B cell (primary cell): Measurements from ENCODE around the gene CMTM5. TPM values are rescaled to one million over a fixed set of nuclear protein-coding genes. Genes with fewer than 3 reads are reported as not detected.

Experiments
- ATAC-seq: fragments of 200-7000 bp; cut with Tn5 transposase; one replicate; pipeline ENCODE4 v1.10.0; 2021; ENCODE audit warnings: low read depth, mild to moderate bottlenecking, moderate number of reproducible peaks, moderate library complexity
- CTCF ChIA-PET: fragments of 350-600 bp; sonication (Branson Sonifier 250); formaldehyde crosslinking; loops from one replicate; lab custom pipeline; 2021; ENCODE audit warnings: antibody characterized with exemption, inconsistent platforms; lab: Charles Lee
- POLR2A ChIA-PET: fragments of 350-600 bp; sonication (Branson Sonifier 250); formaldehyde crosslinking; loops from one replicate; lab custom pipeline; 2021; ENCODE audit warnings: antibody characterized with exemption; lab: Charles Lee
- DNase-seq: peaks from one replicate; pipeline ENCODE4 v3.0.0; 2013
- H2AFZ ChIP-seq: 2 replicates; pipeline ENCODE4 v1.6.1; 2012; ENCODE audit warnings: mild to moderate bottlenecking, low read depth, low read length; ENCODE audit not compliant: insufficient read depth, poor library complexity, severe bottlenecking
- H3K27ac ChIP-seq, 2 donors: 1 replicate in 1 of 2; 2 replicates in 1 of 2; pipeline ENCODE4 v1.5.1; 2012 to 2013; ENCODE audit warnings: low read length in 2 of 2, mild to moderate bottlenecking in 2 of 2, moderate library complexity in 1 of 2
- H3K27me3 ChIP-seq, 4 experiments: fragments of 200-600 bp in 1 of 4; sonication (generic) in 1 of 4; replicated peaks in 1 of 4; 1 replicate in 2 of 4; 2 replicates in 2 of 4; pipeline versions ENCODE4 v1.6.1 to v1.7.0; 2013 to 2016; ENCODE audit warnings: low read length in 3 of 4, mild to moderate bottlenecking in 2 of 4, mixed read lengths in 1 of 4, moderate library complexity in 1 of 4; ENCODE audit not compliant: insufficient read depth in 4 of 4, control insufficient read depth in 3 of 4; ENCODE audit errors: control extremely low read depth in 1 of 4
- H3K36me3 ChIP-seq, 2 experiments: replicated peaks in 1 of 2; 1 replicate in 1 of 2; 2 replicates in 1 of 2; pipeline versions ENCODE4 v1.6.1 to v1.7.1; 2013; ENCODE audit warnings: low read length in 1 of 2; ENCODE audit not compliant: insufficient read depth in 2 of 2, control insufficient read depth in 1 of 2; ENCODE audit errors: control extremely low read depth in 1 of 2, extremely low read depth in 1 of 2
- H3K4me1 ChIP-seq, 2 donors: fragments of 200-600 bp in 1 of 2; sonication (generic) in 1 of 2; 1 replicate in 1 of 2; 2 replicates in 1 of 2; pipeline versions ENCODE4 v1.5.1 to v1.6.1; 2013 to 2017; ENCODE audit warnings: low read length in 2 of 2; ENCODE audit not compliant: control insufficient read depth in 2 of 2, insufficient read depth in 2 of 2
- H3K4me2 ChIP-seq: replicated peaks from 2 replicates; pipeline ENCODE3; 2012; ENCODE audit warnings: mild to moderate bottlenecking, low read depth, low read length; ENCODE audit not compliant: poor library complexity, severe bottlenecking
- H3K4me3 ChIP-seq, 5 experiments: fragments of 200-600 bp in 1 of 5; sonication (generic) in 1 of 5; 1 replicate in 3 of 5; 2 replicates in 2 of 5; pipeline versions ENCODE4 v1.5.1 to v1.7.0; 2011 to 2016; ENCODE audit warnings: low read length in 4 of 5, mild to moderate bottlenecking in 4 of 5, low read depth in 2 of 5, control low read depth in 1 of 5, moderate library complexity in 1 of 5; ENCODE audit not compliant: insufficient read depth in 1 of 5; ENCODE audit errors: control extremely low read depth in 1 of 5, extremely low read depth in 1 of 5
- H3K79me2 ChIP-seq: fragments of 200-600 bp; sonication (generic); one replicate; pipeline ENCODE4 v1.6.0; 2016; ENCODE audit warnings: low read length; ENCODE audit not compliant: control insufficient read depth, insufficient read depth
- H3K9ac ChIP-seq: fragments of 200-600 bp; sonication (generic); 2 replicates; pipeline ENCODE4 v1.6.1; 2017; ENCODE audit warnings: mild to moderate bottlenecking, low read length, moderate library complexity
- H3K9me3 ChIP-seq, 3 donors: one replicate each; pipeline versions ENCODE4 v1.6.1 to v1.7.1; 2013; ENCODE audit warnings: low read length in 2 of 3; ENCODE audit not compliant: control insufficient read depth in 2 of 3, insufficient read depth in 1 of 3; ENCODE audit errors: control extremely low read depth in 1 of 3
- H4K20me1 ChIP-seq: 2 replicates; pipeline ENCODE4 v1.6.0; 2012; ENCODE audit warnings: mild to moderate bottlenecking, low read length; ENCODE audit not compliant: insufficient read depth, control insufficient read depth, poor library complexity, severe bottlenecking
- H3K27ac Mint-ChIP-seq: one replicate; pipeline ENCODE4 v1.8.0; 2021; ENCODE audit warnings: mixed read lengths
- H3K27me3 Mint-ChIP-seq: one replicate; pipeline ENCODE4 v1.8.0; 2021; ENCODE audit warnings: mixed read lengths
- H3K4me1 Mint-ChIP-seq: one replicate; pipeline ENCODE4 v1.8.0; 2021; ENCODE audit warnings: mixed read lengths
- H3K4me3 Mint-ChIP-seq: one replicate; pipeline ENCODE4 v1.8.0; 2021; ENCODE audit warnings: mixed read lengths
- H3K9me3 Mint-ChIP-seq: one replicate; pipeline ENCODE4 v1.8.0; 2022; ENCODE audit warnings: mixed read lengths; ENCODE audit not compliant: insufficient read depth
- EZH2 ChIP-seq: IDR thresholded peaks from 2 replicates; pipeline ENCODE4 v1.6.1; 2012; ENCODE audit warnings: borderline replicate concordance, low read depth, mild to moderate bottlenecking, moderate library complexity, low read length; ENCODE audit not compliant: insufficient read depth, poor library complexity, severe bottlenecking
- WGBS: methylation state at CpG from one replicate; pipeline ENCODE4 v1.1.5; 2013; ENCODE audit warnings: missing lambda C conversion rate; ENCODE audit not compliant: insufficient coverage; 5-methylcytosine and 5-hydroxymethylcytosine counted together
- intact Hi-C: fragments of 100-400 bp; cut with micrococcal nuclease; formaldehyde crosslinking; loops from one replicate; pipeline ENCODE4 v1.10.0; 2022
- polyA plus RNA-seq: library from polyadenylated mRNA; depleted of rRNA; stranded (reverse); fragments of >200 nt; gene quantifications from 2 replicates; pipeline ENCODE4 v1.2.3, GENCODE V29; 2012
- total RNA-seq, 2 donors: library from RNA; stranded (reverse); fragments of 120-200 nt in 1 of 2; gene quantifications; 1 replicate in 1 of 2; 2 replicates in 1 of 2; pipeline versions ENCODE4 v1.2.3 to v1.2.4, GENCODE V29; 2013 to 2022
- TF ChIP-seq, protein P1 (sequence below): fragments of 200-600 bp; IDR thresholded peaks from one replicate; pipeline ENCODE4 v1.8.0; 2022; ENCODE audit warnings: antibody characterized with exemption, mild to moderate bottlenecking

CMTM5 gene
- total and polyA plus RNA-seq, 2 donors (not counting 1 experiment from before 2014, with no cell fraction given): 0.18 TPM; not detected in 1

DNA sequence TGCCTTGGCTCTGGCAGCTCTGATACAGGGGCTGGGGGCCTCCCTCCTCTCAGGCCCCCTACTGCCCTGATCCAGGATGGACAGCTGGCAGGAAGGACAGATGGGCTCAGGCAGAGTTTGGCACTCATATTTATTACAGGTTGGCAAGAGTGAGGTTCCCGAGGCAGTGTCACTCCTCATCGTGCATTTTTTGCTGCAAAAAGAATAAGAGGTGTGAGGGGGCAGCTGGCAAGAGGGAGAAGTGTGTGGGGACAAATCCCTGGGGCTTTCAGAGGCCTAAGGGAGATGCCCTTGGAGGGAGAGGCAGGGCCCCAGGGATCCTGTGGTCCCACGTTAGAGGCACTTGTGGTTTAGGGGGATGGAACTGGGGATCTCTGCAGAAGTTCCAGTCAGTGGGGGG, 5.0 kb downstream of the CMTM5 start:
- Histone ChIP-seq H3K79me2 (no peaks in the 10 kb centered on the region), H4K20me1 (no peaks in the 10 kb centered on the region), H3K27ac (no peak overlapping the region), H2AFZ (no peak overlapping the region), H3K36me3 (no peaks in the 10 kb centered on the region), H3K27me3 (peaks cover 0 to 16% (median 0%) of the 10 kb centered on the region in 4 experiments), H3K4me3 (no peak overlapping the region), H3K9me3 (no peaks in the 10 kb centered on the region), H3K9ac (no peak overlapping the region), H3K4me2 (no peak overlapping the region), H3K4me1 (no peaks in the 10 kb centered on the region)
- intact Hi-C loops: no loop called here
- no peak for ATAC-seq
- Mint-ChIP-seq H3K27ac (no peak overlapping the region), H3K4me1 (no peaks in the 10 kb centered on the region), H3K27me3 (peaks cover 28% of the 10 kb centered on the region), H3K4me3 (no peak overlapping the region), H3K9me3 (no peaks in the 10 kb centered on the region)
- CTCF ChIA-PET: interaction anchor here (5.7 to 8.7 kb wide), 2 partner anchors 114 to 261 kb away, joined by 48 to 129 read pairs; no protein-coding TSS in a partner anchor
- no peak for TF ChIP-seq EZH2
- TF ChIP-seq, protein P1, sequence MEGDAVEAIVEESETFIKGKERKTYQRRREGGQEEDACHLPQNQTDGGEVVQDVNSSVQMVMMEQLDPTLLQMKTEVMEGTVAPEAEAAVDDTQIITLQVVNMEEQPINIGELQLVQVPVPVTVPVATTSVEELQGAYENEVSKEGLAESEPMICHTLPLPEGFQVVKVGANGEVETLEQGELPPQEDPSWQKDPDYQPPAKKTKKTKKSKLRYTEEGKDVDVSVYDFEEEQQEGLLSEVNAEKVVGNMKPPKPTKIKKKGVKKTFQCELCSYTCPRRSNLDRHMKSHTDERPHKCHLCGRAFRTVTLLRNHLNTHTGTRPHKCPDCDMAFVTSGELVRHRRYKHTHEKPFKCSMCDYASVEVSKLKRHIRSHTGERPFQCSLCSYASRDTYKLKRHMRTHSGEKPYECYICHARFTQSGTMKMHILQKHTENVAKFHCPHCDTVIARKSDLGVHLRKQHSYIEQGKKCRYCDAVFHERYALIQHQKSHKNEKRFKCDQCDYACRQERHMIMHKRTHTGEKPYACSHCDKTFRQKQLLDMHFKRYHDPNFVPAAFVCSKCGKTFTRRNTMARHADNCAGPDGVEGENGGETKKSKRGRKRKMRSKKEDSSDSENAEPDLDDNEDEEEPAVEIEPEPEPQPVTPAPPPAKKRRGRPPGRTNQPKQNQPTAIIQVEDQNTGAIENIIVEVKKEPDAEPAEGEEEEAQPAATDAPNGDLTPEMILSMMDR: no peak
- WGBS: 13% methylated on average over 3 of the region's 3 CpGs
- no peak for DNase-seq
- POLR2A ChIA-PET: no interaction called here

DNA sequence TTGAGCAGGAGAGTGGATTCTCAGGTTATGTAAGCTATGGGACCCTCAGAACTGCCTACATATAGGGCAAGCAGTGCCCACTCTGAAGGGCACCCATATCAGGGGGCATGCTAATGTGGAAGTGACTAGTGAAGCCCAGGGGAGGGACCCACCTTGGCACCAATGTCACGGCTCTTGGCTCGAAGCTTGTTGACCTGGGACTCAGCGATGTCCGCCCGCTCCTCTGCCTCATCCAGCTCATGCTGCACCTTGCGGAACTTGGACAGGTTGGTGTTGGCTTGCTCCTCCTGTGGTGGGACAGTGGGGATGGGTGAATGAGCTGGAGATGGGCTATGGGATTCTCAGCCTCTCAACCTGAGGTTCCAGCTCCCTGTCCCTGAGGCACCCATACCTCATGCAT, 5.4 kb downstream of the CMTM5 start:
- peaks cover 31% of the 10 kb centered on the region for H3K27me3 Mint-ChIP-seq
- WGBS: 90% methylated on average over 2 of the region's 6 CpGs
- no peak overlapping the region for H2AFZ ChIP-seq
- no peaks in the 10 kb centered on the region for H3K4me1 Mint-ChIP-seq
- no peaks in the 10 kb centered on the region for H3K9me3 ChIP-seq
- no peak overlapping the region for H3K27ac ChIP-seq
- H3K4me3 Mint-ChIP-seq: no peak overlapping the region
- H3K9ac ChIP-seq: no peak overlapping the region
- ChIA-PET POLR2A (no interaction called here), CTCF (interaction anchor here (1.0 to 8.7 kb wide), 3 partner anchors 8 to 262 kb away, joined by 3 to 129 read pairs (median 48); no protein-coding TSS in a partner anchor)
- no peak overlapping the region for H3K4me3 ChIP-seq
- ATAC-seq: no peak
- no peak for DNase-seq
- no peak overlapping the region for H3K4me2 ChIP-seq
- H4K20me1 ChIP-seq: no peaks in the 10 kb centered on the region
- TF ChIP-seq EZH2: no peak
- TF ChIP-seq, protein P1: no peak
- no peaks in the 10 kb centered on the region for H3K79me2 ChIP-seq
- H3K27me3 ChIP-seq: peaks cover 0 to 16% (median 0%) of the 10 kb centered on the region in 4 experiments
- no peaks in the 10 kb centered on the region for H3K36me3 ChIP-seq
- H3K4me1 ChIP-seq: no peaks in the 10 kb centered on the region
- intact Hi-C loops: no loop called here
- no peaks in the 10 kb centered on the region for H3K9me3 Mint-ChIP-seq
- no peak overlapping the region for H3K27ac Mint-ChIP-seq
